Left cardiac atrium (tissue), 4 donors: ENCODE data around the gene ZNF331. TPM values are rescaled to one million over a fixed set of nuclear protein-coding genes. Genes with fewer than 3 reads are reported as not detected.
A peak's percentile ranks its signal among the peaks of the same experiment; 100 is the strongest.
"Not testable (repeated sequence)": the region's sequence is repeated elsewhere in the genome, so short reads cannot be mapped to it uniquely, and the experiment has no call there.

Experiments used
- ATAC-seq, 2 donors: fragments of 200-7000 bp; cut with Tn5 transposase; one replicate each; pipeline ENCODE4 v1.9.1; 2020; ENCODE audit warnings: mild to moderate bottlenecking in 2 of 2, moderate library complexity in 2 of 2
- DNase-seq: peaks from one replicate; pipeline ENCODE4 v3.0.0-alpha.2; 2020
- intact Hi-C, 2 donors: fragments of 100-400 bp; cut with DNase I; formaldehyde crosslinking; loops; one replicate each; pipeline versions ENCODE4 v1.14.1 to v1.15.1; 2022 to 2023
- long read RNA-seq: library from polyadenylated mRNA; unstranded; transcript quantifications from one replicate; pipeline ENCODE4 v2.0.0, GENCODE V29; 2021
- total RNA-seq, 2 donors: library from RNA; stranded (reverse); fragmentation: NEBNext Ultra II Directional; extraction: Animal tissue kit (Norgen Biotek cat#: 25700); gene quantifications; one replicate each; pipeline ENCODE4 v1.2.1, GENCODE V29; 2021
- donor health status: DM: no; HTN: yes; CAD: no.
- donor health status: DM: no; HTN: yes; CAD: no; lungs with severe emphysema.
- donor health status: DM: yes; HTN: yes; CAD: no.
- donor health status: Dilated cardiomyopathy.

The ZNF331 gene
- 10 to 100 TPM; 10.4 to 36.1 TPM for total RNA-seq
- long read RNA-seq, transcript ZNF331-202 (6 exons, 2,248 nt), result minor isoform, 17 of 107 reads
- long read RNA-seq, transcript ZNF331-210 (6 exons, 761 nt), result minor isoform, 5 of 107 reads
- long read RNA-seq, transcript ZNF331-211 (6 exons, 670 nt), result minor isoform, 8 of 107 reads
- long read RNA-seq, transcript ZNF331-221 (5 exons, 913 nt), result major isoform, 52 of 107 reads
- long read RNA-seq, partial matches to known transcripts, result 0 of 107 reads
- long read RNA-seq, other reads (novel, unspliced or antisense), result 15 of 107 reads

GRCh38 chr19:53537521-53538377 lies at the start of gene ZNF331:
Gene ZNF331, plus strand, starts transcription at chr19:53538145. Its CDS starts 31,232 bp downstream, at chr19:53569377.
- DNase-seq (peak; percentile 89), ATAC-seq (peak; percentile 91 to 93)
- intact Hi-C loops, result no loop called here

GRCh38 chr19:53492153-53492552 lies 45.8 kb upstream of the ZNF331 start:
- intact Hi-C loops, result no loop called here
- no peak for DNase-seq
- ATAC-seq, result no peak

- DNase-seq, ATAC-seq, intact Hi-C loops: not testable (repeated sequence)
Measured at GRCh38 chr19:53497311-53498023, 40.5 kb upstream of the ZNF331 start.

- ATAC-seq, intact Hi-C loops, DNase-seq: not testable (repeated sequence)
Measured at GRCh38 chr19:53498024-53498395, 39.9 kb upstream of the ZNF331 start.

- DNase-seq, intact Hi-C loops, ATAC-seq: not testable (repeated sequence)
Measured at GRCh38 chr19:53503151-53503550, 34.8 kb upstream of the ZNF331 start.

GRCh38 chr19:53503671-53504364 lies 34.1 kb upstream of the ZNF331 start:
- ATAC-seq, result peak; percentile 34 to 53
- intact Hi-C loops, result not testable (repeated sequence)

GRCh38 chr19:53504365-53504703 lies 33.6 kb upstream of the ZNF331 start:
- peak; percentile 76 to 78 for ATAC-seq
- intact Hi-C loops, DNase-seq: not testable (repeated sequence)

More at GRCh38 chr19:53503671-53504364, 34.1 kb upstream of the ZNF331 start:
- DNase-seq, result not testable (repeated sequence)

GRCh38 chr19:53504885-53505284 lies 33.1 kb upstream of the ZNF331 start:
- intact Hi-C loops, result loop anchor here in 1 of 2 donors (5.0 kb wide), 1 partner anchor 78 kb away; no protein-coding TSS in a partner anchor
- ATAC-seq (no peak), DNase-seq (no peak)

- no peak for DNase-seq
- intact Hi-C loops, result loop anchor here in 1 of 2 donors (5.0 kb wide), 1 partner anchor 79 kb away; no protein-coding TSS in a partner anchor
- no peak for ATAC-seq
Measured at GRCh38 chr19:53506728-53507127, 31.2 kb upstream of the ZNF331 start.

- intact Hi-C loops, result loop anchor here in 1 of 2 donors (5.0 kb wide), 1 partner anchor 80 kb away; no protein-coding TSS in a partner anchor
- no peak for DNase-seq
- no peak for ATAC-seq
Measured at GRCh38 chr19:53507523-53508442, 30.2 kb upstream of the ZNF331 start.

GRCh38 chr19:53509443-53509842 lies 28.5 kb upstream of the ZNF331 start:
- intact Hi-C loops, result loop anchor here in 1 of 2 donors (5.0 kb wide), 1 partner anchor 82 kb away; no protein-coding TSS in a partner anchor
- ATAC-seq, result no peak

GRCh38 chr19:53509845-53510244 lies 28.1 kb upstream of the ZNF331 start:
- DNase-seq (no peak), ATAC-seq (no peak)
- intact Hi-C loops, result loop anchor here in 1 of 2 donors (5.0 kb wide), 1 partner anchor 83 kb away; no protein-coding TSS in a partner anchor

More at GRCh38 chr19:53509443-53509842, 28.5 kb upstream of the ZNF331 start:
- DNase-seq, result no peak

- DNase-seq (no peak), ATAC-seq (no peak)
- intact Hi-C loops, result no loop called here
Measured at GRCh38 chr19:53511357-53511756, 26.6 kb upstream of the ZNF331 start.

GRCh38 chr19:53511933-53512374 lies 26.0 kb upstream of the ZNF331 start:
- DNase-seq, result peak; percentile 61
- peak; percentile 78 to 91 for ATAC-seq
- intact Hi-C loops, result no loop called here

GRCh38 chr19:53515047-53515446 lies 22.9 kb upstream of the ZNF331 start:
- intact Hi-C loops, result loop anchor here in 1 of 2 donors (5.0 kb wide), 1 partner anchor 323 kb away; the partner anchor contains the start of gene ZNF665
- not testable (repeated sequence) for ATAC-seq, DNase-seq

- intact Hi-C loops, result loop anchor here in 1 of 2 donors (5.0 kb wide), 1 partner anchor 325 kb away; the partner anchor contains the start of gene ZNF665
- no peak for ATAC-seq
Measured at GRCh38 chr19:53517114-53517741, 20.7 kb upstream of the ZNF331 start.

GRCh38 chr19:53518121-53518520 lies 19.8 kb upstream of the ZNF331 start:
- no peak for ATAC-seq
- no peak for DNase-seq
- intact Hi-C loops, result loop anchor here in 1 of 2 donors (5.0 kb wide), 1 partner anchor 326 kb away; the partner anchor contains the start of gene ZNF665

More at GRCh38 chr19:53517114-53517741, 20.7 kb upstream of the ZNF331 start:
- DNase-seq, result no peak
